GM12892 (cell line): ENCODE measurements around the gene PPP2R3B.

Experiments
- POLR2A ChIP-seq: IDR thresholded peaks from 2 replicates; pipeline ENCODE4 v1.6.1; 2011; ENCODE audit warnings: low read depth, low read length, control low read depth
- POLR2AphosphoS5 ChIP-seq: IDR thresholded peaks from 2 replicates; pipeline ENCODE4 v1.6.1; 2011; ENCODE audit warnings: low read depth, low read length, control low read depth

- no peak for TF ChIP-seq POLR2AphosphoS5
- no peak for TF ChIP-seq POLR2A
These were observed 56.0 kb downstream of the PPP2R3B start for GRCh38 chrX:330726-331150.
